DND-41 (cell line): Measurements from ENCODE around the gene ADAMTSL3.

Experiments used
- ATAC-seq: fragments of 200-7000 bp; cut with Tn5 transposase; 3 replicates; pipeline ENCODE4 v1.9.1; 2021; ENCODE audit warnings: low read depth; ENCODE audit not compliant: insufficient read depth
- DNase-seq: peaks from one replicate; pipeline ENCODE4 v3.0.0-alpha.2; 2020
- H2AFZ ChIP-seq: 2 replicates; pipeline ENCODE4 v1.6.0; 2012; ENCODE audit warnings: low read depth, low read length
- H3K27ac ChIP-seq: 2 replicates; pipeline ENCODE4 v1.5.1; 2012; ENCODE audit warnings: low read length, inconsistent platforms
- H3K27me3 ChIP-seq: fragments of 200-600 bp; sonication (generic); 2 replicates; pipeline ENCODE4 v1.6.0; 2012; ENCODE audit warnings: low read length, mild to moderate bottlenecking, inconsistent platforms; ENCODE audit not compliant: insufficient read depth, poor library complexity
- H3K36me3 ChIP-seq: 2 replicates; pipeline ENCODE4 v1.5.1; 2012; ENCODE audit warnings: low read length, inconsistent platforms; ENCODE audit not compliant: insufficient read depth
- H3K4me1 ChIP-seq: 2 replicates; pipeline ENCODE4 v1.5.1; 2012; ENCODE audit warnings: mild to moderate bottlenecking, low read length; ENCODE audit not compliant: insufficient read depth
- H3K4me2 ChIP-seq: 2 replicates; pipeline ENCODE4 v1.6.0; 2012; ENCODE audit warnings: mild to moderate bottlenecking, moderate library complexity, low read length, inconsistent platforms; ENCODE audit not compliant: insufficient read depth
- H3K4me3 ChIP-seq, 2 experiments: fragments of 200-600 bp in 1 of 2; shearing (Covaris generic) in 1 of 2; 2 replicates each; pipeline ENCODE4 v1.5.1; 2012 to 2016; ENCODE audit warnings: inconsistent platforms in 2 of 2, low read length in 2 of 2, mild to moderate bottlenecking in 2 of 2, low read depth in 1 of 2, moderate library complexity in 1 of 2
- H3K79me2 ChIP-seq: 2 replicates; pipeline ENCODE4 v1.6.0; 2012; ENCODE audit warnings: low read length, inconsistent platforms; ENCODE audit not compliant: insufficient read depth
- H3K9ac ChIP-seq: 2 replicates; pipeline ENCODE4 v1.6.0; 2012; ENCODE audit warnings: low read depth, mild to moderate bottlenecking, inconsistent platforms, low read length, moderate library complexity
- H3K9me3 ChIP-seq: 2 replicates; pipeline ENCODE4 v1.5.1; 2012; ENCODE audit warnings: low read length, moderate library complexity, mild to moderate bottlenecking, inconsistent platforms; ENCODE audit not compliant: insufficient read depth, severe bottlenecking
- H4K20me1 ChIP-seq: 2 replicates; pipeline ENCODE4 v1.6.0; 2012; ENCODE audit warnings: low read length; ENCODE audit not compliant: insufficient read depth
- EZH2 ChIP-seq: IDR thresholded peaks from 3 replicates; pipeline ENCODE4 v1.6.1; 2012; ENCODE audit warnings: borderline replicate concordance, low read depth, mild to moderate bottlenecking, moderate library complexity, low read length, inconsistent platforms; ENCODE audit not compliant: severe bottlenecking
- TF ChIP-seq, protein P1 (sequence below): IDR thresholded peaks from 2 replicates; pipeline ENCODE4 v1.5.1; 2012; ENCODE audit warnings: borderline replicate concordance, low read length, moderate library complexity, mild to moderate bottlenecking; ENCODE audit not compliant: poor library complexity, severe bottlenecking; ENCODE audit errors: extremely low read depth

Gene ADAMTSL3

DNA sequence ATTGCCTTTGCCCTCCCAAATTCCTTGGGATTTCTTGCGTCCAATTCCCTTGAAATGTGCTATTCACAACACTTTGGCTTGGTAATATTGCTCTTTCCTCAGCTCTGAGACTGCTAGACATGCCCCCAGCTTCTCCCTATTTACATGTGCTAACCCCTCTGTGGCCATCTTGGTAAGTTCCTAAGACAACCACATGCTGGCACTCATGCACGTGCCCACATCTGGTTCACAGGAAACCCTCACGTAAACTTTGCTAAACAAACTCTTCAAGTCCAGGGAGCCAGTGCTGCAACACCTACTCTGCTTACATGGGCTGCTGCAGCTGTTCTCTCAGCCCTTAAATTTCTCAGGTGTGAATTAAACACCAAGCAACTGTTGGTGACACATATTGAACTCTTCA is 121.8 kb downstream of the ADAMTSL3 start:
- ATAC-seq (no peak), DNase-seq (no peak)
- Histone ChIP-seq H3K9me3 (no peaks in the 10 kb centered on the region), H2AFZ (no peak overlapping the region), H4K20me1 (no peaks in the 10 kb centered on the region), H3K36me3 (no peaks in the 10 kb centered on the region), H3K27ac (no peak overlapping the region), H3K27me3 (no peaks in the 10 kb centered on the region), H3K79me2 (no peaks in the 10 kb centered on the region), H3K4me2 (no peak overlapping the region), H3K9ac (no peak overlapping the region), H3K4me1 (no peaks in the 10 kb centered on the region), H3K4me3 (no peak overlapping the region)
- TF ChIP-seq EZH2, result no peak
- TF ChIP-seq, protein P1, sequence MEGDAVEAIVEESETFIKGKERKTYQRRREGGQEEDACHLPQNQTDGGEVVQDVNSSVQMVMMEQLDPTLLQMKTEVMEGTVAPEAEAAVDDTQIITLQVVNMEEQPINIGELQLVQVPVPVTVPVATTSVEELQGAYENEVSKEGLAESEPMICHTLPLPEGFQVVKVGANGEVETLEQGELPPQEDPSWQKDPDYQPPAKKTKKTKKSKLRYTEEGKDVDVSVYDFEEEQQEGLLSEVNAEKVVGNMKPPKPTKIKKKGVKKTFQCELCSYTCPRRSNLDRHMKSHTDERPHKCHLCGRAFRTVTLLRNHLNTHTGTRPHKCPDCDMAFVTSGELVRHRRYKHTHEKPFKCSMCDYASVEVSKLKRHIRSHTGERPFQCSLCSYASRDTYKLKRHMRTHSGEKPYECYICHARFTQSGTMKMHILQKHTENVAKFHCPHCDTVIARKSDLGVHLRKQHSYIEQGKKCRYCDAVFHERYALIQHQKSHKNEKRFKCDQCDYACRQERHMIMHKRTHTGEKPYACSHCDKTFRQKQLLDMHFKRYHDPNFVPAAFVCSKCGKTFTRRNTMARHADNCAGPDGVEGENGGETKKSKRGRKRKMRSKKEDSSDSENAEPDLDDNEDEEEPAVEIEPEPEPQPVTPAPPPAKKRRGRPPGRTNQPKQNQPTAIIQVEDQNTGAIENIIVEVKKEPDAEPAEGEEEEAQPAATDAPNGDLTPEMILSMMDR, result no peak

- no peaks in the 10 kb centered on the region for H3K4me1 ChIP-seq
- ATAC-seq, result no peak
Measured at GRCh38 chr15:83776986-83777385, 123.1 kb downstream of the ADAMTSL3 start.

GRCh38 chr15:83783227-83783626 is 129.3 kb downstream of the ADAMTSL3 start:
- Histone ChIP-seq H3K9ac (no peak overlapping the region), H2AFZ (no peak overlapping the region), H3K9me3 (no peaks in the 10 kb centered on the region), H3K27ac (no peak overlapping the region), H4K20me1 (no peaks in the 10 kb centered on the region), H3K36me3 (no peaks in the 10 kb centered on the region), H3K4me2 (no peak overlapping the region), H3K4me1 (no peaks in the 10 kb centered on the region), H3K4me3 (no peak overlapping the region), H3K27me3 (no peaks in the 10 kb centered on the region), H3K79me2 (no peaks in the 10 kb centered on the region)
- ATAC-seq, result no peak
- no peak for DNase-seq
- TF ChIP-seq, protein P1, result no peak
- no peak for TF ChIP-seq EZH2

More at GRCh38 chr15:83776986-83777385, 123.1 kb downstream of the ADAMTSL3 start:
- no peaks in the 10 kb centered on the region for H3K9me3 ChIP-seq
- no peak overlapping the region for H2AFZ ChIP-seq
- TF ChIP-seq EZH2, result no peak
- TF ChIP-seq, protein P1, result no peak
- H3K27me3 ChIP-seq, result no peaks in the 10 kb centered on the region
- no peaks in the 10 kb centered on the region for H3K79me2 ChIP-seq
- H3K4me2 ChIP-seq, result no peak overlapping the region
- no peak overlapping the region for H3K9ac ChIP-seq
- H3K4me3 ChIP-seq, result no peak overlapping the region
- H3K36me3 ChIP-seq, result no peaks in the 10 kb centered on the region
- H3K27ac ChIP-seq, result no peak overlapping the region
- no peak for DNase-seq
- H4K20me1 ChIP-seq, result no peaks in the 10 kb centered on the region

DNA sequence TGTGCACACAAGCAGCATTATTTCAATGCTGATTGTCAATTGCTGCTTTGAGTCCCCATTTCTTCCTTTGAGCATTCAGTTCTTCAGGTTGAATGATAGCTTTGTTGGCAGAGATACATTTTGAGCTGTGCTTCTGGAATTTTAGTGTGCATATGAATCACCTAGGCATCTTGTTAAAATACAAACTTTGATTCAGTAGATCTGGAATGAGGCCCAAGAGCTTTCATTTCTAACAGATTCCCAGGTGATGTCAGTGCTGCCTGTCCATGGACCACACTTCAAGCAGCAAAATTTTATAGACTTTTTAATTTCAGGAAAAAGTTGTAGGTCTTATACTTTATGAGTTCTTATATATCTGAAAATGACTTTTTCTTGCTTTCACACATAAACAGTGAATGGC is 131.1 kb downstream of the ADAMTSL3 start:
- H3K27me3 ChIP-seq, result no peaks in the 10 kb centered on the region
- H3K4me2 ChIP-seq, result no peak overlapping the region
- H3K4me3 ChIP-seq, result no peak overlapping the region
- DNase-seq, result no peak
- H3K9me3 ChIP-seq, result no peaks in the 10 kb centered on the region
- TF ChIP-seq, protein P1, result no peak
- TF ChIP-seq EZH2, result no peak
- no peak overlapping the region for H2AFZ ChIP-seq
- no peak overlapping the region for H3K9ac ChIP-seq
- no peaks in the 10 kb centered on the region for H3K79me2 ChIP-seq
- H3K27ac ChIP-seq, result no peak overlapping the region
- no peak for ATAC-seq
- no peaks in the 10 kb centered on the region for H3K4me1 ChIP-seq
- H4K20me1 ChIP-seq, result no peaks in the 10 kb centered on the region
- no peaks in the 10 kb centered on the region for H3K36me3 ChIP-seq
